ENCODE data around the gene PPARGC1A.

GRCh38 chr4:23890369-23891063 is 669 bp upstream of the PPARGC1A start:
- TF ChIP-seq POLR2A (IDR thresholded peaks at IDR 0.05), result no peak
- no peak for TF ChIP-seq CTCF (IDR thresholded peaks at IDR 0.05)

All from heart left ventricle (tissue), 13 donors.